ENCODE results near the gene ASIC1.

GRCh38 chr12:50021031-50021430, 36.4 kb upstream of the ASIC1 start:
- no peak for TF ChIP-seq CTCF (conservative IDR thresholded peaks at IDR 0.05; ENCODE audit: low read depth in 2 of 2)
- no peak for TF ChIP-seq POLR2AphosphoS5 (IDR thresholded peaks at IDR 0.05; ENCODE audit: low read depth)
- no peak for TF ChIP-seq ZNF331 (CRISPR knock-in tag; IDR thresholded peaks at IDR 0.05; ENCODE audit: low read depth)
- TF ChIP-seq EZH2 (IDR thresholded peaks at IDR 0.05; ENCODE audit: low read depth, unreplicated experiment) = no peak
- no peak for TF ChIP-seq CREB1 (CRISPR knock-in tag; IDR thresholded peaks at IDR 0.05; ENCODE audit: low read depth)
- no peak for TF ChIP-seq JUNB (IDR thresholded peaks at IDR 0.05; ENCODE audit: unreplicated experiment)
- TF ChIP-seq REST (IDR thresholded peaks at IDR 0.05; ENCODE audit: unreplicated experiment) = no peak
- no peak for TF ChIP-seq EZH2phosphoT487 (IDR thresholded peaks at IDR 0.05; ENCODE audit: unreplicated experiment)
- TF ChIP-seq ZNF114 (CRISPR knock-in tag; IDR thresholded peaks at IDR 0.05) = no peak
- TF ChIP-seq NANOG (IDR thresholded peaks at IDR 0.05; ENCODE audit: borderline replicate concordance) = no peak
